Activated T-helper 1 cell treated with anti-CD3 and anti-CD28 coated beads, Interleukin-12 subunit alpha, Interleukin-12 subunit beta, Interleukin-2, Interleukin-4 antibody, amounts not matched to agents 30 ng/mL and 10 ng/mL and 1 ng/mL, durations not matched to agents 14 hours and 24 hours and 36 hours (primary cell): ENCODE results near the gene RHO. TPM values are rescaled to one million over a fixed set of nuclear protein-coding genes. Genes with fewer than 3 reads are reported as not detected.

Experiments
- DNase-seq: peaks from one replicate; pipeline ENCODE4 v3.0.0; 2021; ENCODE audit warnings: low spot score
- H3K27ac Mint-ChIP-seq: one replicate; pipeline ENCODE4 v1.8.0; 2021; ENCODE audit warnings: mild to moderate bottlenecking, mixed read lengths
- H3K27me3 Mint-ChIP-seq: one replicate; pipeline ENCODE4 v1.8.0; 2022; ENCODE audit warnings: mild to moderate bottlenecking, moderate library complexity, mixed read lengths; ENCODE audit not compliant: insufficient read depth
- H3K36me3 Mint-ChIP-seq: one replicate; pipeline ENCODE4 v1.8.0; 2021; ENCODE audit warnings: low read depth, mixed read lengths
- H3K4me1 Mint-ChIP-seq: one replicate; pipeline ENCODE4 v1.8.0; 2021; ENCODE audit warnings: low read depth, mixed read lengths
- H3K4me3 Mint-ChIP-seq: one replicate; pipeline ENCODE4 v1.8.0; 2021; ENCODE audit warnings: mild to moderate bottlenecking, moderate library complexity, mixed read lengths
- H3K9me3 Mint-ChIP-seq: one replicate; pipeline ENCODE4 v1.8.0; 2021; ENCODE audit warnings: mixed read lengths
- intact Hi-C: fragments of 100-400 bp; cut with micrococcal nuclease; formaldehyde crosslinking; loops from one replicate; pipeline ENCODE4 v1.15.1; 2024
- total RNA-seq: library from RNA; stranded (reverse); gene quantifications from 2 replicates; pipeline ENCODE4 v1.2.3, GENCODE V29; 2022

RHO gene
- total RNA-seq, 1 donor from 2014 or later, result not detected

- H3K36me3 Mint-ChIP-seq, result no peaks in the 10 kb centered on the region
- no peaks in the 10 kb centered on the region for H3K9me3 Mint-ChIP-seq
These were observed 27.9 kb downstream of the RHO start for GRCh38 chr3:129556358-129556695.

GRCh38 chr3:129556890-129557547 lies 28.6 kb downstream of the RHO start:
- Mint-ChIP-seq H3K36me3 (no peaks in the 10 kb centered on the region), H3K27me3 (peaks cover 16% of the 10 kb centered on the region), H3K27ac (no peak overlapping the region), H3K4me1 (no peaks in the 10 kb centered on the region), H3K9me3 (no peaks in the 10 kb centered on the region), H3K4me3 (no peak overlapping the region)
- intact Hi-C loops, result no loop called here
- no peak for DNase-seq

More at GRCh38 chr3:129556358-129556695, 27.9 kb downstream of the RHO start:
- H3K27ac Mint-ChIP-seq, result no peak overlapping the region
- no peaks in the 10 kb centered on the region for H3K4me1 Mint-ChIP-seq
- intact Hi-C loops, result no loop called here
- DNase-seq, result no peak
- H3K27me3 Mint-ChIP-seq, result peaks cover 16% of the 10 kb centered on the region
- no peak overlapping the region for H3K4me3 Mint-ChIP-seq

- H3K27ac Mint-ChIP-seq, result no peak overlapping the region
- DNase-seq, result no peak
- H3K27me3 Mint-ChIP-seq, result peaks cover 15% of the 10 kb centered on the region
- H3K9me3 Mint-ChIP-seq, result no peaks in the 10 kb centered on the region
- H3K4me1 Mint-ChIP-seq, result no peaks in the 10 kb centered on the region
- H3K4me3 Mint-ChIP-seq, result no peak overlapping the region
- H3K36me3 Mint-ChIP-seq, result no peaks in the 10 kb centered on the region
- intact Hi-C loops, result no loop called here
These were observed 29.1 kb downstream of the RHO start for GRCh38 chr3:129557548-129557894.

- no peak for DNase-seq
- intact Hi-C loops, result no loop called here
- Mint-ChIP-seq H3K27me3 (peaks cover 14% of the 10 kb centered on the region), H3K27ac (no peak overlapping the region), H3K4me1 (no peaks in the 10 kb centered on the region), H3K9me3 (no peaks in the 10 kb centered on the region), H3K4me3 (no peak overlapping the region), H3K36me3 (no peaks in the 10 kb centered on the region)
These were observed 29.8 kb downstream of the RHO start for GRCh38 chr3:129558081-129558771.

GRCh38 chr3:129558772-129559564 lies 30.5 kb downstream of the RHO start:
- Mint-ChIP-seq H3K36me3 (no peaks in the 10 kb centered on the region), H3K4me1 (no peaks in the 10 kb centered on the region), H3K27ac (no peak overlapping the region), H3K9me3 (no peaks in the 10 kb centered on the region), H3K27me3 (peaks cover 14% of the 10 kb centered on the region), H3K4me3 (no peak overlapping the region)
- DNase-seq, result no peak
- intact Hi-C loops, result no loop called here

- Mint-ChIP-seq H3K4me3 (no peak overlapping the region), H3K4me1 (no peaks in the 10 kb centered on the region), H3K27ac (no peak overlapping the region), H3K9me3 (no peaks in the 10 kb centered on the region), H3K36me3 (no peaks in the 10 kb centered on the region), H3K27me3 (peaks cover 8% of the 10 kb centered on the region)
- DNase-seq, result no peak
- intact Hi-C loops, result no loop called here
These were observed 31.2 kb downstream of the RHO start for GRCh38 chr3:129559565-129560079.

GRCh38 chr3:129560269-129560787 lies 31.9 kb downstream of the RHO start:
- intact Hi-C loops, result no loop called here
- H3K4me3 Mint-ChIP-seq, result no peak overlapping the region
- no peaks in the 10 kb centered on the region for H3K4me1 Mint-ChIP-seq
- H3K36me3 Mint-ChIP-seq, result no peaks in the 10 kb centered on the region
- no peak for DNase-seq
- H3K9me3 Mint-ChIP-seq, result no peaks in the 10 kb centered on the region
- H3K27ac Mint-ChIP-seq, result no peak overlapping the region
- H3K27me3 Mint-ChIP-seq, result peaks cover 5% of the 10 kb centered on the region

GRCh38 chr3:129560911-129561594 lies 32.6 kb downstream of the RHO start:
- Mint-ChIP-seq H3K27me3 (peaks cover 4% of the 10 kb centered on the region), H3K36me3 (no peaks in the 10 kb centered on the region), H3K27ac (no peak overlapping the region), H3K9me3 (no peaks in the 10 kb centered on the region), H3K4me3 (no peak overlapping the region), H3K4me1 (no peaks in the 10 kb centered on the region)
- intact Hi-C loops, result no loop called here
- DNase-seq, result no peak

- H3K9me3 Mint-ChIP-seq, result no peaks in the 10 kb centered on the region
- H3K36me3 Mint-ChIP-seq, result no peaks in the 10 kb centered on the region
- intact Hi-C loops, result no loop called here
- H3K27ac Mint-ChIP-seq, result no peak overlapping the region
- no peaks in the 10 kb centered on the region for H3K27me3 Mint-ChIP-seq
- H3K4me1 Mint-ChIP-seq, result no peaks in the 10 kb centered on the region
- no peak overlapping the region for H3K4me3 Mint-ChIP-seq
- no peak for DNase-seq
These were observed 33.3 kb downstream of the RHO start for GRCh38 chr3:129561619-129562248.

- intact Hi-C loops, result no loop called here
- Mint-ChIP-seq H3K36me3 (no peaks in the 10 kb centered on the region), H3K27me3 (no peaks in the 10 kb centered on the region), H3K9me3 (no peaks in the 10 kb centered on the region), H3K4me1 (no peaks in the 10 kb centered on the region), H3K27ac (no peak overlapping the region), H3K4me3 (no peak overlapping the region)
- DNase-seq, result no peak
These were observed 34.4 kb downstream of the RHO start for GRCh38 chr3:129562803-129563202.

GRCh38 chr3:129563332-129563731 lies 34.9 kb downstream of the RHO start:
- DNase-seq, result no peak
- Mint-ChIP-seq H3K27me3 (no peaks in the 10 kb centered on the region), H3K27ac (no peak overlapping the region), H3K4me3 (no peak overlapping the region), H3K4me1 (no peaks in the 10 kb centered on the region), H3K36me3 (no peaks in the 10 kb centered on the region), H3K9me3 (no peaks in the 10 kb centered on the region)
- intact Hi-C loops, result no loop called here

GRCh38 chr3:129563850-129564535 lies 35.6 kb downstream of the RHO start:
- no peak overlapping the region for H3K27ac Mint-ChIP-seq
- H3K36me3 Mint-ChIP-seq, result no peaks in the 10 kb centered on the region

More at GRCh38 chr3:129563850-129564535, 35.6 kb downstream of the RHO start:
- H3K9me3 Mint-ChIP-seq, result no peaks in the 10 kb centered on the region
- no peaks in the 10 kb centered on the region for H3K4me1 Mint-ChIP-seq
- intact Hi-C loops, result no loop called here
- no peak for DNase-seq
- H3K27me3 Mint-ChIP-seq, result no peaks in the 10 kb centered on the region
- no peak overlapping the region for H3K4me3 Mint-ChIP-seq
